Fibroblast of skin of scalp (primary cell): ENCODE data around the gene SDC4. TPM values are rescaled to one million over a fixed set of nuclear protein-coding genes. Genes with fewer than 3 reads are reported as not detected.

ENCODE experiments used
- DNase-seq: peaks from one replicate; pipeline ENCODE4 v3.0.0-alpha.2; 2013
- polyA plus RNA-seq, 2 experiments: library from polyadenylated mRNA; unstranded; fragments of 120-200 nt; gene quantifications; one replicate each; pipeline ENCODE4 v1.2.1, GENCODE V29; 2013; ENCODE audit not compliant: insufficient read length in 2 of 2

SDC4 gene
- 70.2 TPM for polyA plus RNA-seq (2013, experiment 1 of 2; ENCODE audit: insufficient read length)
- 71.2 TPM for polyA plus RNA-seq (2013, experiment 2 of 2; ENCODE audit: insufficient read length)

GRCh38 chr20:45347936-45348778, at the start of gene SDC4:
Gene SDC4, minus strand, starts transcription at chr20:45348424. Its CDS starts 40 bp downstream, at chr20:45348384.
- DNase-seq = peak; percentile 60

GRCh38 chr20:45395114-45395415, 46.8 kb upstream of the SDC4 start:
- no peak for DNase-seq

GRCh38 chr20:45394221-45395113, 46.2 kb upstream of the SDC4 start:
- no peak for DNase-seq

- no peak for DNase-seq
Measured at GRCh38 chr20:45392733-45393132, 44.5 kb upstream of the SDC4 start.

- no peak for DNase-seq
Measured at GRCh38 chr20:45391559-45391958, 43.3 kb upstream of the SDC4 start.

- DNase-seq = no peak
Measured at GRCh38 chr20:45390931-45391330, 42.7 kb upstream of the SDC4 start.

- DNase-seq = no peak
Measured at GRCh38 chr20:45387274-45387673, 39.0 kb upstream of the SDC4 start.

GRCh38 chr20:45378191-45378590, 30.0 kb upstream of the SDC4 start, which contains the start of gene TP53TG5:
Gene TP53TG5, minus strand, starts transcription at chr20:45378325. Its CDS starts 89 bp downstream, at chr20:45378236.
- DNase-seq = no peak

- no peak for DNase-seq
Measured at GRCh38 chr20:45377269-45377668, 29.0 kb upstream of the SDC4 start.

GRCh38 chr20:45374966-45375365, 26.7 kb upstream of the SDC4 start:
- DNase-seq = no peak

GRCh38 chr20:45374101-45374467, 25.9 kb upstream of the SDC4 start:
- no peak for DNase-seq

GRCh38 chr20:45373353-45374100, 25.3 kb upstream of the SDC4 start:
- DNase-seq = peak; percentile 78

- DNase-seq = no peak
Measured at GRCh38 chr20:45372646-45373352, 24.6 kb upstream of the SDC4 start.

GRCh38 chr20:45372241-45372640, 24.0 kb upstream of the SDC4 start:
- DNase-seq = no peak

GRCh38 chr20:45370571-45371160, 22.4 kb upstream of the SDC4 start:
- DNase-seq = no peak

- no peak for DNase-seq
Measured at GRCh38 chr20:45368221-45368980, 20.2 kb upstream of the SDC4 start.

GRCh38 chr20:45367126-45367525, 18.9 kb upstream of the SDC4 start:
- DNase-seq = no peak

GRCh38 chr20:45366631-45367030, 18.4 kb upstream of the SDC4 start:
- no peak for DNase-seq

- DNase-seq = no peak
Measured at GRCh38 chr20:45366192-45366591, 18.0 kb upstream of the SDC4 start.

GRCh38 chr20:45365444-45365970, 17.3 kb upstream of the SDC4 start:
- DNase-seq = no peak
